Keratinocyte (primary cell): ENCODE measurements around the gene CBX8. TPM values are rescaled to one million over a fixed set of nuclear protein-coding genes. Genes with fewer than 3 reads are reported as not detected.

ENCODE experiments used
- DNase-seq: peaks from one replicate; pipeline ENCODE4 v3.0.0-alpha.2; 2011; ENCODE audit warnings: low read depth, missing footprints, low spot score
- FAIRE-seq: peaks from 2 replicates; lab custom pipeline; 2011; peaks lifted over from hg19 to GRCh38; lab: Jason Lieb, UNC
- H2AFZ ChIP-seq: 2 replicates; pipeline ENCODE4 v1.6.0; 2012; ENCODE audit warnings: low read length, control low read depth, inconsistent platforms; ENCODE audit not compliant: control insufficient read depth
- H3K27ac ChIP-seq: 2 replicates; pipeline ENCODE4 v1.5.1; 2011; ENCODE audit warnings: low read length; ENCODE audit not compliant: control insufficient read depth, insufficient read depth
- H3K27me3 ChIP-seq: 3 replicates; pipeline ENCODE4 v1.6.0; 2011; ENCODE audit warnings: low read length; ENCODE audit not compliant: control insufficient read depth, insufficient read depth; ENCODE audit errors: extremely low read depth
- H3K36me3 ChIP-seq, 2 experiments: 2 replicates in 1 of 2; 3 replicates in 1 of 2; pipeline ENCODE4 v1.5.1; 2011; ENCODE audit warnings: low read length in 2 of 2, mild to moderate bottlenecking in 1 of 2; ENCODE audit not compliant: control insufficient read depth in 2 of 2, insufficient read depth in 2 of 2; ENCODE audit errors: extremely low read depth in 1 of 2
- H3K4me1 ChIP-seq: 3 replicates; pipeline ENCODE4 v1.5.1; 2011; ENCODE audit warnings: low read length; ENCODE audit not compliant: control insufficient read depth, insufficient read depth; ENCODE audit errors: extremely low read depth
- H3K4me2 ChIP-seq: 3 replicates; pipeline ENCODE4 v1.6.0; 2011; ENCODE audit warnings: low read depth, low read length; ENCODE audit not compliant: control insufficient read depth, insufficient read depth; ENCODE audit errors: extremely low read depth
- H3K4me3 ChIP-seq, 3 experiments: fragments of 200-600 bp in 1 of 3; sonication (generic) in 1 of 3; 2 replicates in 2 of 3; 3 replicates in 1 of 3; pipeline ENCODE4 v1.5.1; 2011 to 2016; ENCODE audit warnings: low read length in 3 of 3, mild to moderate bottlenecking in 3 of 3, control low read depth in 2 of 3, inconsistent platforms in 1 of 3, low read depth in 1 of 3, mixed read lengths in 1 of 3, mixed run types in 1 of 3, moderate library complexity in 1 of 3; ENCODE audit not compliant: control insufficient read depth in 2 of 3, insufficient read depth in 2 of 3; ENCODE audit errors: extremely low read depth in 1 of 3
- H3K79me2 ChIP-seq: 2 replicates; pipeline ENCODE4 v1.6.0; 2012; ENCODE audit warnings: low read length; ENCODE audit not compliant: control insufficient read depth, insufficient read depth
- H3K9ac ChIP-seq: 3 replicates; pipeline ENCODE4 v1.6.0; 2011; ENCODE audit warnings: low read length; ENCODE audit not compliant: control insufficient read depth, insufficient read depth; ENCODE audit errors: extremely low read depth
- H3K9me1 ChIP-seq: 3 replicates; pipeline ENCODE4 v1.6.0; 2011; ENCODE audit warnings: low read length; ENCODE audit not compliant: control insufficient read depth, insufficient read depth; ENCODE audit errors: extremely low read depth
- H3K9me3 ChIP-seq: 2 replicates; pipeline ENCODE4 v1.5.1; 2012; ENCODE audit warnings: low read depth, low read length; ENCODE audit not compliant: control insufficient read depth
- H4K20me1 ChIP-seq: 3 replicates; pipeline ENCODE4 v1.6.0; 2011; ENCODE audit warnings: low read length; ENCODE audit not compliant: control insufficient read depth, insufficient read depth; ENCODE audit errors: extremely low read depth
- CTCF ChIP-seq, 3 experiments: IDR thresholded peaks in 1 of 3; conservative IDR thresholded peaks in 1 of 3; optimal IDR thresholded peaks in 1 of 3; 2 replicates in 2 of 3; 3 replicates in 1 of 3; pipeline versions ENCODE3 to v1.5.1; 2011; ENCODE audit warnings: low read length in 3 of 3, mild to moderate bottlenecking in 3 of 3, moderate library complexity in 2 of 3, control low read depth in 1 of 3, inconsistent platforms in 1 of 3; ENCODE audit not compliant: insufficient read depth in 2 of 3; ENCODE audit errors: extremely low read depth in 1 of 3
- EZH2 ChIP-seq: IDR thresholded peaks from one replicate; pipeline ENCODE4 v1.6.1; 2012; ENCODE audit warnings: inconsistent platforms, mild to moderate bottlenecking, low read length, moderate library complexity
- dilution Hi-C: fragments of 300-500 bp; cut with MboI; formaldehyde crosslinking; loops from one replicate; pipeline ENCODE4 v1.7.0; 2020; ENCODE audit warnings: low sequenced_read_pairs; ENCODE audit not compliant: extremely low pct_ligation_motif_present
- polyA plus RNA-seq, 5 experiments: library from polyadenylated mRNA; depleted of rRNA in 3 of 5; stranded (reverse) in 3 of 5; stranded (forward) in 1 of 5; unstranded in 1 of 5; fragments of >200 nt; gene quantifications; 1 replicate in 1 of 5; 2 replicates in 3 of 5; 3 replicates in 1 of 5; pipeline versions ENCODE4 v1.2.1 to v1.2.3, GENCODE V29; 2011 to 2012; ENCODE audit warnings: missing spikeins in 2 of 5, low read depth in 1 of 5, low replicate concordance in 1 of 5

CBX8 gene
- polyA plus RNA-seq, 1 donor (not counting 4 experiments of a cell fraction or from before 2014, with no cell fraction given) = 0.49 TPM

- H3K4me1 ChIP-seq = peaks cover 11% of the 10 kb centered on the region
- no peaks in the 10 kb centered on the region for H3K36me3 ChIP-seq
- DNase-seq (no peak), FAIRE-seq (no peak)
- dilution Hi-C loops = no loop called here
- no peak overlapping the region for H3K9ac ChIP-seq
- TF ChIP-seq CTCF (optimal IDR thresholded peaks at IDR 0.05 in 1 of 3, IDR thresholded peaks at IDR 0.05 in 1 of 3, conservative IDR thresholded peaks at IDR 0.05 in 1 of 3; ENCODE audit: extremely low read depth in 1 of 3, insufficient read depth in 2 of 3, low read length in 3 of 3) (no peak), EZH2 (no peak)
- no peaks in the 10 kb centered on the region for H3K9me3 ChIP-seq
- no peak overlapping the region for H3K4me2 ChIP-seq
- no peaks in the 10 kb centered on the region for H3K79me2 ChIP-seq
- peaks cover 61% of the 10 kb centered on the region for H3K27me3 ChIP-seq
- H4K20me1 ChIP-seq = no peaks in the 10 kb centered on the region
- H2AFZ ChIP-seq = no peak overlapping the region
- H3K4me3 ChIP-seq = no peak overlapping the region
- no peaks in the 10 kb centered on the region for H3K9me1 ChIP-seq
- no peak overlapping the region for H3K27ac ChIP-seq
Measured at GRCh38 chr17:79788455-79788854, 8.4 kb downstream of the CBX8 start.

GRCh38 chr17:79786930-79787643 lies 9.8 kb downstream of the CBX8 start:
- dilution Hi-C loops = no loop called here
- no peak overlapping the region for H3K9ac ChIP-seq
- no peaks in the 10 kb centered on the region for H3K9me1 ChIP-seq
- H2AFZ ChIP-seq = no peak overlapping the region
- TF ChIP-seq CTCF (optimal IDR thresholded peaks at IDR 0.05 in 1 of 3, IDR thresholded peaks at IDR 0.05 in 1 of 3, conservative IDR thresholded peaks at IDR 0.05 in 1 of 3; ENCODE audit: extremely low read depth in 1 of 3, insufficient read depth in 2 of 3, low read length in 3 of 3) = no peak
- TF ChIP-seq EZH2 = no peak
- H3K79me2 ChIP-seq = no peaks in the 10 kb centered on the region
- H3K4me3 ChIP-seq = no peak overlapping the region
- H3K9me3 ChIP-seq = no peaks in the 10 kb centered on the region
- no peak overlapping the region for H3K27ac ChIP-seq
- no peaks in the 10 kb centered on the region for H3K36me3 ChIP-seq
- FAIRE-seq = no peak
- H3K27me3 ChIP-seq = peaks cover 47% of the 10 kb centered on the region
- H3K4me2 ChIP-seq = no peak overlapping the region
- H4K20me1 ChIP-seq = no peaks in the 10 kb centered on the region
- H3K4me1 ChIP-seq = peaks cover 4% of the 10 kb centered on the region
- no peak for DNase-seq
